GM12891 (cell line): ENCODE data around the gene PIGO.

Experiments
- POLR2A ChIP-seq: IDR thresholded peaks from 2 replicates; pipeline ENCODE4 v1.6.1; 2011; ENCODE audit warnings: low read depth, low read length, control low read depth
- POLR2AphosphoS5 ChIP-seq: IDR thresholded peaks from 2 replicates; pipeline ENCODE4 v1.6.1; 2011; ENCODE audit warnings: low read depth, low read length, control low read depth

DNA sequence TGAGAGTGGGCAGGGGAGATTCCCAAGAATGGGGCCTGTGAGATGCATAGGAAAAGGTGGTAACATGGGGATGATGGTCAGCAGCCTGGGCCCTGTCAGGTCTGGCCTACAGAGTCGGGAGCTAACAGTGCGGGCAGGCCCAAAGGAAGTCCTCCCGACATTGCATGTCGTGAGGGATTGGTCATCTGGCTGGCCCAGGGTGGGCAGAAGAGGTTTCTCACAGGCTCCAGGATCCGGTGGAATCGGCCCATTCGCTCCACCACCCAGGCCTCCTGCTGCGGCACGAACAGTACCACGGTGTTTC lies 6.0 kb upstream of the PIGO start:
- TF ChIP-seq POLR2A = no peak
- TF ChIP-seq POLR2AphosphoS5 = no peak
